ENCODE measurements around the gene ACTR3C.

GRCh38 chr7:150335774-150336112 lies 12.4 kb upstream of the ACTR3C start:
- TF ChIP-seq FOXA1 (IDR thresholded peaks at IDR 0.05) (no peak), ZNF384 (IDR thresholded peaks at IDR 0.05) (no peak), TARDBP (IDR thresholded peaks at IDR 0.05) (no peak), FOXM1 (IDR thresholded peaks at IDR 0.05; ENCODE audit: borderline replicate concordance) (no peak), CTBP1 (IDR thresholded peaks at IDR 0.05; ENCODE audit: borderline replicate concordance) (no peak), ARNT (IDR thresholded peaks at IDR 0.05) (no peak), NFRKB (IDR thresholded peaks at IDR 0.05) (no peak), FOXK2 (IDR thresholded peaks at IDR 0.05) (no peak), ELF4 (IDR thresholded peaks at IDR 0.05) (no peak), SUZ12 (IDR thresholded peaks at IDR 0.05) (no peak), HDGF (IDR thresholded peaks at IDR 0.05; ENCODE audit: borderline replicate concordance) (no peak), LEF1 (IDR thresholded peaks at IDR 0.05; ENCODE audit: borderline replicate concordance) (no peak), SP1 (IDR thresholded peaks at IDR 0.05) (no peak), BHLHE40 (IDR thresholded peaks at IDR 0.05; ENCODE audit: borderline replicate concordance) (no peak)
